Activated CD4-positive, alpha-beta T cell treated with anti-CD3 and anti-CD28 coated beads, Interleukin-2, Interleukin-4, amounts not matched to agents 100 ng/mL and 50 ng/mL, durations not matched to agents 16 hours and 8 hours (primary cell): ENCODE data around the gene PPP6C.
"Not testable (repeated sequence)": the region's sequence is repeated elsewhere in the genome, so short reads cannot be mapped to it uniquely, and the experiment has no call there.

Source experiments
- DNase-seq: peaks from one replicate; pipeline ENCODE4 v3.0.0-alpha.2; 2020; ENCODE audit warnings: low spot score

The PPP6C gene

DNA sequence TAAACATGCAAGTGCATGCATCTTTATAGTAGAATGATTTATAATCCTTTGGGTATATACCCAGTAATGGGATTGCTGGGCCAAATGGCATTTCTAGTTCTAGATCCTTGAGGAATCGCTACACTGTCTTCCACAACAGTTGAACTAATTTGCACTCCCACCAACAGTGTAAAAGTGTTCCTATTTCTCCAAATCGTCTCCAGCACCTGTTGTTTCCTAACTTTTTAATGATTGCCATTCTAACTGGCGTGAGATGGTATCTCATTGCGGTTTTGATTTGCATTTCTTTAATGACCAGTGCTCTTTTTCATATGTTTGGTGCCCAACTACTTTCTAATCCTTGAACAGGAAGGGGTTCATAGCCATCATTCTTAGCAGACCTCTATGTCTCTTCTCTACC is 7.8 kb downstream of the PPP6C start:
- not testable (repeated sequence) for DNase-seq

DNA sequence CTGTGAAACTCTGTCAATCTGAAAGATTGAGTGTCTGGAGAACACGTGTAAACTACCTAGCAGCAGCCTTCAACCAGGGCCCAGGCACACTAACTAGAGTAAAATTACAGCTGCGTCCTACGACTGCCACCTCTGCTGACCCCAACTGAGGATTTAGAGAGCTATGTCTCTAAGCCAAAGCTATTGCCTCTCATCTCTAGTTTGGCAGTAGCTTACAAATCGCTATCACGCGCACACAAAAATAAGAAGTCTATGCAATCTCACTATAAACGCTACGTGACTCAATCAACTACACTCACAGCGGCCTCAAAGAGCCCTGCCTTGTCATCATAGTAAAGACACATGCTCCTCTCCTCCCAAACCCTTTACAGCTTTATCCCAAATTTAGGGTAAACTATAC is 8.7 kb downstream of the PPP6C start:
- no peak for DNase-seq

DNA sequence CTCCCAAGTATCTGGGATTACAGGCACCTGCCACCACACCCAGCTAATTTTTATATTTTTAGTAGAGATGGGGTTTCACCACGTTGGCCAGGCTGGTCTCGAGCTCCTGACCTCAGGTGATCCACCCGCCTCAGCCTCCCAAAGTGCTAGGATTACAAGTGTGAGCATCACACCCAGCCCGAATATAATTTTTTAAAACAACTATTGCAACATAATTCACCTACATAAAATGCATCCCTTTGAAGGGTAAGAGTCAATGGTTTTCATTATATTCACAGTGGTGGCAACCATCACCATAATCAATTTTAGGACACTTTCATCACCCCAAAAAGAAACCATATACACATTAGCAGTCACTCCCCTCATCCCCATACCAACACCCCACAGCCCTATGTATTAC is 9.8 kb downstream of the PPP6C start:
- DNase-seq, result not testable (repeated sequence)

DNA sequence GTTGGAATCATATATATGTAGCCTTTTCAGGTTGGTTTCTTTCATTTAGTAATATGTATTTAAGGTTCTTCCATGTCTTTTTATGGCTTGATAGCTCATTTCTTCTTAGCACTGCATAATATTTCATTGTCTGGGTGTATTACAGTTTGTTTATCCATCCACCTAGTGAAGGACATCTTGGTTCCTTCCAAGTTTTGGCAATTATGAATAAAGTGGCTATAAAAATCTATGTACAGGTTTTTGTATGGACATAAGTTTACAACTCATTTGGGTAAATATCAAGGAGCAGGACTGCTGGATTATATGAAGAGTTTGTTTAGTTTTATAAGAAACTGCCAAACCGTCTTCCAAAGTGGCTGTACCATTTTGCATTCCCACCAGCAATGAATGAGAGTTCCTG is 11.7 kb downstream of the PPP6C start:
- DNase-seq, result no peak

DNA sequence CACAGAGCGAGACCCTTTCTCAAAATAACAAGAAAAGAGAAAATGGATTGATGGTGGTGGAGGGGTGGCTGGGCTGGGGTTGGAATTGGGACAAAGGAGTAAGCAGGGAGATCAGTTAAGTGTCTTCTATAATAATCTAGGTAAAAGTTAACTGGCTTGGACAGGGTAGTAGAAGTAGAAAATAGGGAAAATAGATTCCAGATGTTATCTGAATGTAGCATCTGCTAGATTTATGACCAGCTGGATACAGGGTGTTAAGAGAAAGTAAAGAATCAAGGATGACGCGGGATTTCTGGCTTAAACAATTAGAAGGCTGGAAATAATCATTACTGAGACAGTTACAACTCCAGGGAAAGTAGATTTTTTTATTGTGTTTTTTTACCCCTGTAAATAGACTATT is 13.0 kb downstream of the PPP6C start:
- DNase-seq, result no peak

DNA sequence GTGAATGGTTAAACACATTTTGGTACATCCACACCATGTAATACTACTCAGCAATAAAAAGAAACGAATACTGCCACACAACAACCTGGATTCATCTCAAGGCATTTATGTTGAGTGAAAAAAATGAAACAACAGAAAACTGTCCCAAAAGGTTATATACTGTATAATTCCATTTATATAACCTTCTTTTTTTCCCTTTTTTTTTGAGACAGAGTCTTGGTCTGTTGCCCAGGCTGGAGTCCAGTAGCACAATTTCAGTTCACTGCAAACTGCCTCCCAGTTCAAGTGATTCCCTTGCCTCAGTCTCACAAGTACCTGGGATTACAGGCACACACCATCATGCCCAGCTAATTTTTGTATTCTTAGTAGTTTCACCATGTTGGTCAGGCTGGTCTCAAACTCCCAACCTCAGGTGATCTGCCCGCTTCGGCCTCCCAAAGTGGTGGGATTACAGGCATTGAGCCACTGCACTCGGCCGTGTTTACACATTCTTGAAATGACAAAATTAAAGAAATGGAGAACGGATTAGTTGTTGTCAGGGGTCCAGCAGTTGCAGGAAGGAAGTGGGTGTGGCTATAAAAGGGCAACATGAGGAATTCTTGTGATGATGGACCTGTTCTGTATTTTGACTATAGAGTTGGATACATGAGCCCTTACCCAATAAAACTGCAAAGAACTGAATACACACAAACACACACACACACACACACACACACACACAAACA is 17.4 kb downstream of the PPP6C start:
- no peak for DNase-seq

DNA sequence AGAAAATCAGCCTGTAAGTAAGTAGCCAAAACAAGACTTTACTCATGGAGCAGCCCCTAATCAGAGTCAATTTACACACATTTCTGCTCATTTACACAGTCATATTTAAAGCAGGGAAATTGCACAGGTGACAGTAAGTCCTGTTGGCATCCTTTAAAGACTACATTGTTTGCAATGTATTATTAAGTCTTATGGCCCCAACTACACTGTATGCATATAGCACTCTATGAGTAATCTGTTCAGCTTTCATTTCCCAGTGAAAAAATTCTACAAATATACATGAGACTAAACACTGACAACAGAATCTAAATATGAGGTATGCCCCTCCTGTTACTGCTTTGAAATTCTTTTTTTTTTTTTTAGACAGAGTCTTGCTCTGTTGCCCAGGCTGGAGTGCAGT is 19.7 kb downstream of the PPP6C start:
- no peak for DNase-seq

DNA sequence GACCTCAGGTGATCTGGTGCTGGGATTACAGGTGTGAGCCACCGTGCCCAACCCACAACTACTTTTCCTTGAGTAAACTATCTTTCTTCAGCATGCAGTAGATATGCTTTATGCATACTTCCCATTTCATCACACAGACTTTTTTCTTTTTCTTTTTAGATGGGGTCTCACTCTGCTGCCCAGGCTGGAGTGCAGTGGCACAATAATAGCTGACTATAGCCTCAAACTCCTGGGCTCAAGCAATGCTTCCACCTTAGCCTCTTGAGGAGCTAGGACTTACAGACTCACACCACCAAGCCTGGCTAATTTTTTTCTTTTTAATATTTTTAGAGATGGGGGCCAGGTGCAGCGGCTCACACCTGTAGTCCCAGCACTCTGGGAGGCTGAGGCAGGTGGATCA is 22.8 kb downstream of the PPP6C start:
- DNase-seq, result no peak

DNA sequence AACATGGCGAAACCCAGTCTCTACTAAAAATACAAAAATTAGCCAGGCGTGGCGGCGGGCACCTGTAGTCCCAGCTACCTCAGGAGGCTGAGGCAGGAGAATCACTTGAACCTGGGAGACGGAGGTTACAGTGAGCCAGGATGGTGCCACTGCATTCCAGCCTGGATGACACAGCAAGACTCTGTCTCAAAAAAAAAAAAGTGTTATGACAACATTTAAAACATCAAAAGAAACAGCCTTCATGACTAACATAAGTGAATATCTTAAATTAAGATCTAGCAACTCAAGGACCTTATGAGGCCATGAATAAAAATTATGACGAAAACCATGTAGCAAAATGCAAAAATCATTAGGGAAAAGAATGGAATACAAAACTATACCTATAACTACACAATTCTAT is 26.7 kb downstream of the PPP6C start:
- DNase-seq, result not testable (repeated sequence)

DNA sequence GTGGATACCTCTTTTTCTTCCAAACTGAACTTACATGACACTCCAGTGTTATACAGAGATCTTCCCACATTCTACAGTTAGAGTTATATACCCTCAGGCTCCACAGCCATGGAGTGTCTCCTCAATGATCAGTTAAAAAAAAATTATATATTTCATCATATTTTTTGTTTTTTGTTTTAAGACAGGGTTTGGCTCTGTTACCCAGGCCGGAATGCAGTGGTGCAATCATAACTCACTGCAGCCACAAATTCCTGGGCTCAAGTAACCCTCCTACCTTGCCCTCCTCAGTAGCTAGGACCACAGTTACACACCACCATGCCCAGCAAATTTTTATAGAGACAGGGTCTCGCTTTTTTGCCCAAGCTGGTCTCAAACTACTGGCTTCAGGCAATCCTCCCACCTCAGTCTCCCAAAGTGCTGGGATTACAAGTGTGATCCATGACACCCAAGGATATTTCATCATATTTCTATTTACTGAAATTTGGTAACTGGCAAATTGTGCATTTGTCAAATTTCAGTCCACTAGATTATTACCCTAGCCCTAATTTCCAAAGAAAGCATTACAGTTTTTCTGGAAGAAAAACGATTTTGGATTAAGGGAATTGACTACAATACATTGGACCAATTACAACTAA is 28.2 kb downstream of the PPP6C start:
- no peak for DNase-seq

DNA sequence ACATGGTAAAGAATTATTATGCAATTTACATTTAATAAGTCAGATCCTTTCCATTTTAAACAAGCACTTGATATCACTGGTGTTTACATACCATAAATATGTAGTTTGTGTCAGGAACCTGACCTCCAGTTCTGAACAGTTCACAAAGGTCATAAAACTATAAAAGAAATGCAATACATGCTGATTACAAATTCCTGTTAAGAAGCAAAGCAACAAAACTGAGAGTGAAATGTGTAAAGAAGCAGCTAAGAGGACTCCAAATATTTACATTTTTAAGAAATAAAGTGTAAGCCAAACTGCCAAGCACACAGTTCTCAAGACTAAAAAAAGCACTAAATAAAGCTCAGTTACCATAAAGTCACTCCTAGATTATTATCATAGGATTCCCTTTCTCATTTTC is 28.9 kb downstream of the PPP6C start:
- DNase-seq, result no peak

DNA sequence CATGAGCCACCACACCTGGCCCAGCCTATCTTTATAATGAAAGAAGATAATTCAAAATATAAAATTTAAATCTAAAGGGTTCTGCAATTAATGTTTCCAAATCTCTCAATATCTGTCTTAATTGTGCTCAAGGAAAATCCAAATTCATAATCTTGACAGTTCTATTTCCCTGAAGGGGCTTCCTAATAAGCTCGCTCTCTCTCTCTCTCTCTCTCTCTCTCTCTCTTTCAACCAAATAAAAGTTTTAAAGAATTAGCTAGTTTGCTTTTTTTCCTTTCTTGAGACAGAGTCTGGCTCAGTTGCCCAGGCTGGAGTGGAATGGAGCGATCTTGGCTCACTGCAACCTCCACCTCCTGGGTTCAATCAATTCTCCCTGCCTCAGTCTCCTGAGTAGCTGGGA is 33.1 kb downstream of the PPP6C start:
- DNase-seq, result no peak

DNA sequence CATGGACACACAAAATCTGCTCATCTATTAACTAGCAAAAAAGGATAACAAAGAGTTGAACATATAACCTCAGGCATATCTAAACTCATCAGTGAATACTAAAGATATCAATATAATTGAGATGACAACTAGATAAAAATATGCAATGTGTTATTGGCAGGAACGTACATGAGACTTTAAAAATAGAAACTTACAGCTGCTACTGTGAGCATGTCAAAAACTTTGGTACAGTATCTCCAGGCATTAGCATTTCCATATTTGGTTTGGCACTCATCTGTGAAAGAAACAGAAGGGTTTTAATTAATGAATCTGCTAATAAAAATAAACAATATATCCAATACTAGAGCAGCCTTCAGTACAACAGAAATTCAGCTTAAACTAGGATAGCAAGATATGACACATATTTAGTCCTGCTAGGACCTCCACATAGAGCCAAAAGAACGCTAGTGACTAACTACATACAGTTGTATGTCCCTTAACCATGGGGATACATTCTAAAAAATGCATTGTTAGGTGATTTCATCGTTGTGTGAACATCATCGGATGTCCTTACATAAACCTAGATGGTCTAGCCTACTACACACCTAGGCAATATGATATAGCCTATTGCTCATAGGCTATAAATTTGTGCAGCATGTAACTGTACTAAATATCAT is 35.8 kb downstream of the PPP6C start:
- DNase-seq, result no peak

DNA sequence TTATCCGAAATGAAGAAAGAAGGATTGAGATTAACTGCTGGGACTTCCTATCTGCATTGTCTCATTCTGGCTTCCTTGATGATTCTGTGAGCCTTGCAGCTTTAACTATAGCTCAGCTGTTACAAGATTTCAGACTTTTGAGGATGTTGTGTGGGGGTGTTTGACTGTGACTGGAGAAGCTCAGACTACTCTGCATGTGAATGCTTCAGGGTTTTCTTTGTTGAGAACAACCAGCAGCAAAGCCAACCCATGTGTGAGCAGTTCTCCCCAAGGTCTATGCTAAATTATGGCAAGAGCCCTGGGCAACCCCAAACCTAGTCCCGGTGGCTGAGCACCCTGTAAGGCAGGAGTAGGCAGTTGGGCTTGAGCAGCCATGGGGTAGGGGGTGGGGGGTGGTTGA is 37.9 kb downstream of the PPP6C start:
- no peak for DNase-seq

DNA sequence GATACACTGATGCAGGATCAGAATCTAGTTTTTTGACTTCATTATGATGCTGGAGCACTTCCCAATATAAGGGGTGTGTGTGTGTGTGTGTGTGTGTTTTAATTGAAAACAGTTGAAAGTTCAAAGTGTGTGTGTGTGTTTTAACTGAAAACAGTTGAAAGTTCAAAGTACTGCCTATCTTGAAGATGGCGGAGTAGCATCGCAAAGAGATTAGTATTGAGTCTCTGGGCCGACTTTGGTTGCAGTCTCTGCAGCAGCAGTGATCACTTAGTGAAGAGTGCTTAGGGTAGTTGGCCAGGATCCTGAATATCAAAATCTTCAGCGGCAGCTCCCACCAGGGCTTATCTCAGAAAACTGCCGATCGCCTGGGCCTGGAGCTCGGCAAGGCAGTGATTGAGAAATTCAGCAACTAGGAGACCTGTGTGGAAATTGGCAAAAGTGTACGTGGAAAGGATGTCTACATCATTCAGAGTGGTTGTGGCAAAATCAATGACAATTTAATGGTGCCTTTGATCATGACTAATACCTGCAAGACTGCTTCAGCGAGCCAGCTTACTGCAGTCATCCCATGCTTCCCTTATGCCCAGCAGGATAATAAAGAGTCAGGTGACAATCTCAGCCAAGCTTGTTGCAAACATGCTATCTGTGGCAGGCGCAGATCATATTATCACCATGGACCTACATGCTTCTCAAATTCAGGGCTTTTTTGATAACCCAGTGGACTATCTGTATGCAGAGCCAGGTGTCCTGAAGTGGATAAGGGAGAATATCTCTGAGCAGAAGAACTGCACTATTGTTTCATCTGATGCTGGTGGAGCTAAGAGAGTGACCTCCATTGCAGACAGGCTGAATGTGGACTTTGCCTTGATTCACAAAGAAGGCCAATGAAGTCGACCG is 39.0 kb downstream of the PPP6C start:
- no peak for DNase-seq

DNA sequence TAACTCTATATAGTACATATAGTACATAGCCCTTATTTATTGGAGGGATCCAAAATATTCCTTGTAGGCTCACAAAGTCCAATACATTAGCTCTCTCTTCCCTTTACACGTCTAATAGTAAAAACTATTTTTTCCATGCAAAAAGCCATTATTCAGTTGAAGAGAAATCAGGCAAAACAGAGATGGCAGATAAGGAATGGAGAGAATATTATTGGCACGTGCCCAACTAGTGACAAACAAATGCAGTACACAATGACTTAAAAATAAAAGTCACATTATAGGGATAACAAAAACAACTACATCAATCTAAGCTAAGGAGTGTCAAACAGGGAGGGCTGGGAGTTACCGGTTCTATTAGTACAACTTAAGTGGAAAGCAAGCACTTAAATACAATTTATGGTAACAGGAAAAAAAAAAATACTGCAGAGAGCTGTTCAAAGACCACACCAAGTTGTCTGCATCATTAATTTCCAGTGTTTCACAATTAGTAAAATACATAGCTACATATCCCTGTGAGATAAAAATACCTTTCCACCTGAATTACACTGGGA is 42.1 kb downstream of the PPP6C start:
- DNase-seq, result no peak

DNA sequence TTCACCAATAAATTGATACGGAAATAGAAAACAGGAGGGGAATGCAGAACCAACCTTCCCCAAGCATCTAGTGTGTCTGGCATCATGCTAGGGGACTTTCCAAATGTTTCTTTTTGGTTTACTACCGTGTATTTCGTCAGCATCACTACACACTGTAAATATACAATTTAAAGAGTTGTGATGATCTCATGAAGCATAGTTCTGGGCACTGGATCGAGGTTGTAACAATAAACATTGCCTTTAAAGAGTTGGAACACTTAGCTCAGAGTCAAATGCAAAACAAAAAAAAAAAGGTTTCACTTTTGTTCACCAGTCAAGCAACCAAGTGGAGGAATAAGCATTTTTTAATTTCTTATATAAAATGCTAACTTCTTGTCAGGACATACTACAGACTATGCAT is 43.4 kb downstream of the PPP6C start:
- DNase-seq, result no peak

DNA sequence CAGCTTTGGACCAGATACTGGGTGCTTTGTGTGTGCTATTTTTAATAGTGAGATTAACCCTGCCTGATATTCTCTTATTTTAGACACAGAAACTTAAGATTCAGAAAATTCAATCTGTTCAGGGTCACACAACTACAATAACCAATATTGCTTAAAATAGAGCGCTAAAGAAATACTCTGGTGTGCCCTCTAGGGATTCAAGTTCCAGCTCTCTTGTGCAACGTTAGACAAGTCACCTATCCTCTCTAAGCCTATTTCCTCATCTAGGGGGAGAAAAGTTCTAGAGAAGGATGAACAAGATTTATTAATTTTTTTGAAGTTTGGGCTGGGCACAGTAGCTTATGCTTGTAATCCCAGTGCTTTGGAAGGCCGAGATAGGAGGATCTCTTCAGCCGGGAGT is 44.2 kb downstream of the PPP6C start:
- DNase-seq, result no peak

DNA sequence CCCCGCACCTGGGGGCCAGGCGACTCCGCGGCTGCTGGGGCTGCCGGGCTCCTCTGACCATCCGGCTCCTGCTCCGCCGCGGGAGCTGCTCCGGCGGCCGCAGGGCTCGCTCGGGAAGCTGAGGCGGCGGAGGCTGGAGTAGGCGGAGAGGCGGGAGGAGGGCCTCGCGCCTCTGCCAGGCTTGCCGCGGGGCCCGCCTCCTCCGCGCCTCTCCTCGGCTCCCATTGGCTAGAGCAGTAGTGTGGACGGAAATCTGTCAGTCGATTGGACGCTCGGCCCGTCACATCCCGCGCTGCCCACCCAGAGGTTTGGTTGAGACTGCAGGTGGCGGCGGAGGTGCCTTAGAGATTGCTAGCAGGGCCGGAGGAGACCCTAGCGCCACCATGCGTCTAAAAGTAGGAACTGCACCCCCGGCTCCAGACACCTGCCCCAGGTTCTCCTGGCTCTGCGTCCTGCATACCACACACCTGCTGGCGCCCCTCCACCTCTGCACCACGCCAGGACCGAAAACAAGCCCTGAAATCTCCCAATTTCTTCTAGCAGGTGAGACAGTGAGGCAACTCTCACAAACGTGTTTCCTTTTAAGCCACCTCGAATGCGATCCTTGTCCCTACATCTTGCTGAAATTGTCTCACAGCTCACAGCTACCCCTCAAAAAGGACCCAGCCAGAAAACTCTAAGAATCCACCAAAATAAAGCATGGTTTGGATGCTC is 46.1 kb downstream of the PPP6C start, which contains the start of gene SCAI:
Gene SCAI (minus strand): TSS at position 152 of the 714 bp plus-strand sequence. CDS start 91 bp downstream, at position 61.
- peak; percentile 100 for DNase-seq

DNA sequence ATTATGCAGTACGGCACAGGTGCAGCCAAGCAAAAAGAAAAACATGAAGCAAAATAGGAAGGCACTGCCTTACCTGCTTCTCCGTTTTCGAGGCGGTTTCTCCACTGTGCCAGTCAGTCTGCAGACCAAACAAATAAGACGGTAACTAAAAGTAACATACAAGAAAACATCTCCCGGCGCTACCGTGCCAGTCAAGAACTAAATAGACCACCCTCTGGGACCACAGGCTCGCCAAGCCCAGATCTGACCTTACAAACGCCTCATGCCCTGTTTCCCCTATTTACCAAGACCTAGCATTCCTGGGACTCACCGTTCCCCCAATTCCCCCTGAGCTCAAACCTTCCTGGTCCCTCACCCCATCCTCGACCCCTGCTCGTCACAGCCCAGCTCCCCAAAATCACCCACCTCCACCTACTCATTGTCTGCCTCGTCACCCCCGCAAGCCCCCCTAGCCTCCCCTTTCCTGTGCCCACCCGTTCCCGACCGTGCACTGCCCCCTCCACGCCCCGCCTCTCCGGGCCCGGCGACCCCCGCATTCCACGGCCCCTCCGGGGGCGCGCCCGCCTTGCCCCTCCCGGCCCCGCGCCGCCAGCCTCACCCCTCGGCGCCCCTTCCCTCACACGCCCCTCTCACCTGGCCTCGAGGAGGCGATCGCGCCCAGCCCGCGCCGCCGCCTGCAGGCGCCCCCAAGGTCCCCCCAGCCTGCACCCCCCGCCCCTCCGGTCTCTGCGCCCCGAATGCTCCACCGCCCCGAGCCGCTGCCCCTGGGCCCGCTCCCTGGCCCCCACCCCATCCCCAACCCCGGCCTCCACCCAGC is 46.8 kb downstream of the PPP6C start:
- no peak for DNase-seq

DNA sequence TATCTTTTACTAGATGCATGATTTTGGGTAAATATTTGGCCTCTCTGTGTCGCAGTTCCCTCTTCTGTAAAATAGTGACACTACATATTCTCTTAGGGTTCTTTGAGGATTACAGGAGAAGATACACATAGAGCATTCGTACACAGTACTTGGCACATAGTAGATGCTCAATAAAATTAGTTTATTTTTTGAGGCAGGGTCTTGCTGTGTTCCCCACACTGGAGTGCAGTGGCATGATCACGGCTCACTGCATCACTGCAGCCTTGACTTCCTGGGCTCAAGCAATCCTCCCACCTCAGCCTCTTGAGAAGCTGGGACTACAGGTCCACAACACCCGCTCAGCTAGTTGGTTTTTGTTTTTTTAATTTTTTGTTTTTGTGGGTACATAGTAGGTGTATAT is 47.9 kb downstream of the PPP6C start:
- no peak for DNase-seq
